ENCODE data around the gene TOMM70. TPM values are rescaled to one million over a fixed set of nuclear protein-coding genes. Genes with fewer than 3 reads are reported as not detected.

The TOMM70 gene
- total and polyA plus RNA-seq, 12 donors, result 11.4 to 95.2 (median 39.8) TPM

DNA sequence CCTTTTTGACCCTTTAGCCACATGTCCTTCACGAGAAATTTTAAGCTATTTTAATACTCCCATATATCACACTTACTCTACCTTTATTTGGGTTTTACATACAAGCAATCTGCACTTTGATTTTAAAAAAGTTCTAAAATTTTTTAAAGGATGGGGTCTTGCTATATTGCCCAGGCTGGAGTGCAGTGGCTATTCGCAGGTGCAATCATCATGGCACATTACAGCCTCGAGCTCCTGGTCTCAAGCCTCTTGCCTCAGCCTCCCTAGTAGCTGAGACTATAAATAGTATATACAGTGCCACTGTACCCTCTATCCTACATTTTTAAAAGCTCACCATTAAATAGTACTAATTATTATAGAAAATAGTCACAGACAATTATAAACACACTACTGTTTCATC is 36.5 kb downstream of the TOMM70 start:
- no peak for TF ChIP-seq POLR2A (IDR thresholded peaks at IDR 0.05)
- TF ChIP-seq, protein P1, sequence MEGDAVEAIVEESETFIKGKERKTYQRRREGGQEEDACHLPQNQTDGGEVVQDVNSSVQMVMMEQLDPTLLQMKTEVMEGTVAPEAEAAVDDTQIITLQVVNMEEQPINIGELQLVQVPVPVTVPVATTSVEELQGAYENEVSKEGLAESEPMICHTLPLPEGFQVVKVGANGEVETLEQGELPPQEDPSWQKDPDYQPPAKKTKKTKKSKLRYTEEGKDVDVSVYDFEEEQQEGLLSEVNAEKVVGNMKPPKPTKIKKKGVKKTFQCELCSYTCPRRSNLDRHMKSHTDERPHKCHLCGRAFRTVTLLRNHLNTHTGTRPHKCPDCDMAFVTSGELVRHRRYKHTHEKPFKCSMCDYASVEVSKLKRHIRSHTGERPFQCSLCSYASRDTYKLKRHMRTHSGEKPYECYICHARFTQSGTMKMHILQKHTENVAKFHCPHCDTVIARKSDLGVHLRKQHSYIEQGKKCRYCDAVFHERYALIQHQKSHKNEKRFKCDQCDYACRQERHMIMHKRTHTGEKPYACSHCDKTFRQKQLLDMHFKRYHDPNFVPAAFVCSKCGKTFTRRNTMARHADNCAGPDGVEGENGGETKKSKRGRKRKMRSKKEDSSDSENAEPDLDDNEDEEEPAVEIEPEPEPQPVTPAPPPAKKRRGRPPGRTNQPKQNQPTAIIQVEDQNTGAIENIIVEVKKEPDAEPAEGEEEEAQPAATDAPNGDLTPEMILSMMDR (IDR thresholded peaks at IDR 0.05), result no peak
- Histone ChIP-seq H3K27me3 (no peaks in the 10 kb centered on the region), H3K27ac (no peak overlapping the region), H3K9me3 (replicated peaks in 1 of 3) (no peaks in the 10 kb centered on the region), H3K36me3 (replicated peaks in 1 of 2) (peaks cover 0 to 27% of the 10 kb centered on the region in 2 donors), H3K4me3 (no peak overlapping the region), H3K4me1 (replicated peaks in 1 of 2) (no peaks in the 10 kb centered on the region)
- 90 to 96% (median 94%) methylated on average over 3 of the region's 3 CpGs for WGBS, 4 donors
- DNase-seq, result no peak
- intact Hi-C loops (cut with DNase I), result no loop called here

DNA sequence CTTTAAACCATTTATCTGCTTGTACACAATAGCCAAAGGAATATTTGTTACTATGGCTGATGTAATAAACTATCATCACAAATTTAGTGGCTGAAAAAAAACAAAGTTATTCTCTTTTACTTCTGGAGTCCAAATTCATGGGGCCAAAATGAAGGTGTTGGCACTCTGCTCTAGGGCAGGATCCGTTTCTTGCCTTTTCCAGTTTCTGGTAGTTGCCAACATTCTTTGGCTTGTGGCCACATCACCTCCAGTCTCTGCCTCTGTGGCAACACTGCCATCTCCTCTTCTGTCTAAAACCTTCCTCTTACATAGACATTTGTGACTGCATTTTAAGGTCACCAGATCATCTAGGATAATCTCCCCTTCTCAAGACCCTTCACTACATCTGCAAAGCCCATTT is 39.0 kb downstream of the TOMM70 start:
- Histone ChIP-seq H3K27me3 (no peaks in the 10 kb centered on the region), H3K27ac (no peak overlapping the region), H3K36me3 (replicated peaks in 1 of 2) (peaks cover 0 to 16% of the 10 kb centered on the region in 2 donors), H3K4me1 (replicated peaks in 1 of 2) (no peaks in the 10 kb centered on the region), H3K4me3 (no peak overlapping the region), H3K9me3 (replicated peaks in 1 of 3) (no peaks in the 10 kb centered on the region)
- no peak for DNase-seq
- TF ChIP-seq POLR2A (IDR thresholded peaks at IDR 0.05), result no peak
- TF ChIP-seq, protein P1 (IDR thresholded peaks at IDR 0.05), result no peak
- 83 to 93% (median 87%) methylated on average over 1 of the region's 1 CpG for WGBS, 4 donors
- intact Hi-C loops (cut with DNase I), result no loop called here

DNA sequence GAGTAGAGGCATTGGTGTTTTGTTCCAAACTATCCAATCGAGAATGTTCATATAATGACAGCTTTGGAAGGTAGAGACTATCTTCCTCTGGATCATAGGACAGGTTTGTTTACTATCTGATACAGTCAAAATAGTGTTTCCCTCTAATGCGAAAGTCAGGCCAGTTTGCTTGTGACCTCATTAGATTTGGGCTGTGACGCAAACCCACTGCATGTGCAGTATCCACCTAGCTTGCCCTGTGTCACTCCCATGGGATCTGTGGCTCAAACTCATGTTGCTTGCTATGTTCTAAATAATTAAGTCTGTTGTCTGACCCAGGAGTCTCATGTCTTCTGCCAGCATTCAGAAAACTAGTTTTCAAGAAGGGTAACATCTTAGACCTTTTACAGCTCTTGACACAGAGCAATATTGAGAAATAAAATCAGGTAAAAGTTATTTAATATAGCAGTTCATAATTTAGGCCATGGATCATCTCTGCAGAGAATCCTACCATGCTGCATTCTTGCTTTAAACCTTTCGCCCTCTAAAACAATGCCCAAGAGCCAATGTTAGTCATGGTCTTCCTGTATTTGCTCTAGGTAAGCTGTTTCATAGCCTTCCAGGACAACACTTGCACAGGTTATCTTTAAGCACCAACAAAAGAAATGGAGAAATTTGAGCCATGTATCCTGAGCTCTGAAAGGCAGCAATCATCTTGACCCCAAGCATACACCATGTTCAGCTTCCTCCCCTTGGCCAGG is 40.0 kb downstream of the TOMM70 start:
- H3K27me3 ChIP-seq, result no peaks in the 10 kb centered on the region
- H3K9me3 ChIP-seq (replicated peaks in 1 of 3), result no peaks in the 10 kb centered on the region
- H3K36me3 ChIP-seq (replicated peaks in 1 of 2), result peaks cover 0 to 8% of the 10 kb centered on the region in 2 donors
- no peak for DNase-seq
- H3K4me3 ChIP-seq, result no peak overlapping the region
- WGBS, 4 donors, result 95 to 98% (median 97%) methylated on average over 4 of the region's 4 CpGs
- intact Hi-C loops (cut with DNase I), result no loop called here
- no peaks in the 10 kb centered on the region for H3K4me1 ChIP-seq (replicated peaks in 1 of 2)
- TF ChIP-seq, protein P1 (IDR thresholded peaks at IDR 0.05), result no peak
- TF ChIP-seq POLR2A (IDR thresholded peaks at IDR 0.05), result no peak
- H3K27ac ChIP-seq, result no peak overlapping the region

DNA sequence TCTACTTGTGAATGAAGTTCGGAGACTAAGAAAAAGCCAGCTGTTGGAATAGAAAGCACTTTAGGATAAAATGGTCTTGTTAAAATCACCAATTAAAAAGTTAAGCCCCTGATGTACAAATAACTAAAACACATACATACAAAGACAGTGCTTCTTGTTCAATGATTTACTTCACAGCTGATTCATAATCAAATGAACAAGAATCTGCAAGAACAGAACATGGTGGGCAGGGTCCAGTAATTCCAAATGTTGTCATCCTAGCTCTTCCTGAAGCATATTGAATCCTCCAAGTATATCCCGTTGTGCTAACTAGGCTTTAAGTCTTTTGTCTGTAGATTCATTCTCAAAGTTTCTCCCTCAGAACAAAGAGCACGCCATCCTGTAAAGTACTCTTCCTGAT is 41.9 kb downstream of the TOMM70 start:
- no peak overlapping the region for H3K4me3 ChIP-seq
- H3K36me3 ChIP-seq (replicated peaks in 1 of 2), result peaks cover 0 to 15% of the 10 kb centered on the region in 2 donors
- intact Hi-C loops (cut with DNase I), result no loop called here
- no peaks in the 10 kb centered on the region for H3K27me3 ChIP-seq
- no peaks in the 10 kb centered on the region for H3K9me3 ChIP-seq (replicated peaks in 1 of 3)
- H3K4me1 ChIP-seq (replicated peaks in 1 of 2), result no peaks in the 10 kb centered on the region
- no peak for DNase-seq
- H3K27ac ChIP-seq, result no peak overlapping the region
- WGBS, 4 donors, result 95 to 99% (median 96%) methylated on average over 3 of the region's 3 CpGs
- TF ChIP-seq POLR2A (IDR thresholded peaks at IDR 0.05), result no peak
- TF ChIP-seq, protein P1 (IDR thresholded peaks at IDR 0.05), result no peak

All from adrenal gland (tissue), 12 donors.